ENCODE results near the gene AP1S3.
"Not testable (repeated sequence)": the region's sequence is repeated elsewhere in the genome, so short reads cannot be mapped to it uniquely, and the experiment has no call there.

AP1S3 gene

DNA sequence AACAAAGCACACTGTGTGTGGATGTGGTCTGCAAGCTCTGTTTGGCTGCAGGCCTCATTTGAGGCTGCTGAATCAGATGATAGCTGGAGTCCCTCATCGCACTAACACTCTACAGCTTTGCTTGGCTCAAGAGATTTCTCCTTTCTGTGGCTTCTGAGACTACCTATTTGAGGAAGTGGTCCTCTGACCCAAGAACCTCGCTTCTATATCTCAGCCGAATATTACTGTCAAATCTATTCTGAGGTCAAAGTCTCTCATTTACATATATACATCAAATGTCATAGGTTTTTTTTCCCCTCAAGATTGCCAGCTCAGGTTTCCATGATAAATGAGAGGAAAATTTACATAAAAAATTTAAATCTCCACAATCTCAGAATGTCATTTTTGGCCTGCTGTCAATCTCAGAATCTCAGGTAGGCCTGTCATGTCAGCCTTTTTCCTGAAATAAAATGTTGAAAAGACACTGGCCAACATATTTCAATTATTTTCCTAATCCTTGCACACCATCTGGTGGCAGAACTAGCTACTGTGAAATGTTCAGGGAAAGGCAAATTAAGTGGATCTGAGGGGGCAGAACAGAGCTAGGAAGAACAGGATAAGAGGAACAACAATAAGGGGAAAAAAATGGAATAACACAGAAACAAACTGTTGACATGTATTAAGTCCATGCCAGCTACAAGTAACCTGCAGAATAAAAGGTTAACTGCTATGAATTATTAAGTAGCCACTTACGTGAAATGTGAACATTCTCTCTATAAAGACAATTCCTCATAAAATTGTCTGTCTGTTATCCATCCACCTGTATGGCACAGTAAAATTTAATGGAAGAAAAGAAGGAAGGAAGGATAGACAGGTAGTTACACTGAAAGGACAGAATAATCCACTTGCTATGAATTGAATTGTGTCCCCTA is 39.3 kb downstream of the AP1S3 start:
- peak; percentile 47 for DNase-seq

DNA sequence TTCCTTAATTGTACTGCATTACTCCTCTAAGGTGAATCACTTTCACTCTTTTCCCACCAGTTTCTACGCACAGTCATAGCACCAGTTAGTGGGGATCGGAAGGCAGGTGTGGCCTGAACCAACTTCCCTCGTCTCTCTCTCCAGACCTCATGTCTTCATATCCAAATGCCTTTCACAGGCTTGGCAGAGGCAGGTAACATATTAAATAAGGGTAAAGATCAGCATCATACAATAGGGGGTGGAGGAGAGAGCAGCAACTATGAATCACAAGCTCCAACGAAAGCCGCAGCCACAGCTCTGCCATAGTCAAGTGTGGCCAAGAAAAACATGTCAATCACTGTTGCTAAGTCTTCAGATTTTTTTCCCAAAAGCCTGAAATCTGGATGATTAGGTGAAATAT is 40.3 kb downstream of the AP1S3 start:
- DNase-seq: no peak

DNA sequence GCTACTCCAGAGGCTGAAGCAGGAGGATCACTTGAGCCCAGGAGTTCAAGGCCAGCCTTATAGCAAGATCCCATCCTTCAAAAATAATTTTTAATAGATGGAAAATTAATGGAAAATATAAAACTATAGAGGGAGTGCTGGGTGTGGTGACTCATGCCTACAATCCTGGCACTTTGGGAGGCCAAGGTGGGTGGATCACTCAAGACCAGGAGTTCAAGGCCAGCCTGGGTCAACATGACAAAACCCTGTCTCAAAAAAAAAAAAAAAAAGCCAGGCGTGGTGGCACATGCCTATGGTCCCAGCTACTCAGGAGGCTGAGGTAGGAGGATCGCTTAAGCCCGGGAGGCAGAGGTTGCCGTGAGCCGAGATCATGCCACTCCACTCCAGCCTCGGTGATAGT is 48.0 kb downstream of the AP1S3 start:
- no peak for DNase-seq

DNA sequence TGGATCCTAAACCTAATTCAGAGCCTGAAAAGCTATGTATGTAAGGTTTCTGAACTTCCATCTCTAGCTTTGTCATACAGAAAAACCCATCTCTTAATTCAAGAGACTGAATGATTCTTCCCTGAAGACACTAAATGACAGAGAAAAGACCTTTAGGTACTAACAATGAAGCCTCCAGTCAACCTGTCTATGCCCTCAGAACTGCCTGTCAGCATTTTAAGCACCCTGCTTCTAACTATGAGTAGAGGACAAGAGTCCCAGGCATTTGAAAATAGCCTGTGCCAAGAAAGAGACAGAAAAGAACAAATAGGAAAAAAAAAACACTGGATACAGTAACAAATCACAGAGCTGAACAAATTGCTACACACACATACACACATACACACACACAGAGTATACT is 48.6 kb downstream of the AP1S3 start:
- DNase-seq: no peak

DNA sequence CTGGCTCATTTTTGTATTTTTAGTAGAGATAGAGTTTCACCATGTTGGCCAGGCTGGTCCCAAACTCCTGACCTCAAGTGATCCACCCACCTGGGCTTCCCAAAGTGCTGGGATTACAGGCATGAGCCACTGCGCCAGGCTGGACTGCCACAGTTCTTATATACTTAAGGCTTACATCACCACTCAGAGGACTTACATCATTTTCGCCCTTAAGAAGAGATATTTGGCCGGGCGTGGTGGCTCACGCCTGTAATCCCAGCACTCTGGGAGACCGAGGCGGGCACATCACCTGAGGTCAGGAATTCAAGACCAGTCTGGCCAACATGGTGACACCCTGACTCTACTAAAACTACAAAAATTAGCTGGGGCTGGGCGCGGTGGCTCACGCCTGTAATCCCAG is 49.3 kb downstream of the AP1S3 start:
- DNase-seq: not testable (repeated sequence)

DNA sequence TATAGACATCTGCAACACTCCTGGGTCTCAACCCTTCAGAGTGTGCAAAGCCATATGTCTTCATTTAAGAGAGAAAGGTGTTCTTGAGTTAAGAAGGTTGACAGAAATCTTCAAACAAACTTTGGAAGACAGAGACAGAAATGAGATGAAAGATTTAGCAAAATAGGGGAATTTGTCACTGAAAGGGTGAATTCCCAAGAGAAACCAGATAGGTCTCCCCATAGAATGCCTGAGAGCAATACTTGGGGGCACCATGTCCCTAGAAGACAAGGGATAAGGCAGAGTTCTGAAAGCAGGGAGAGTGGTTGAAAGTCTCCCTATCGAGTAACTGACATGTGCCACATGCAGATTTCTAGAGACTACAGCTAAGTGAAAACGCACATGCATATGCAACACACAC is 50.0 kb downstream of the AP1S3 start:
- no peak for DNase-seq

DNA sequence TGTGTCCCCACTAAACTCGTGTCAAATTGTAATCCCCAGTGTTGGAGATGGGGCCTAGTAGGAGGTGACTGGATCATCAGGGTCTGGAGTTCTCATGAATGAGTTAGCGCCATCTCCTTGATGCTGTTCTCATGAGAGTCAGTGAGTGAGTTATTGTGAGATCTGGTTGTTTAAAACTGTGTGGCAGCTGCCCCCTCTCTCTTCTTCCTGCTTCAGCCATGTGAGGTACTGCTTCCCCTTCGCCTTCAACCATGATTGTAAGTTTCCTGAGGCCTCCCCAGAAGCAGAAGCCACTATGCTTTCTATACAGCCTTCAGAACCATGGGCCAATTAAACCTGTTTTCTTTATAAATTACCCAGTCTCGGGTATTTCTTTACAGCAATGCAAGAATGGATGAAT is 50.4 kb downstream of the AP1S3 start:
- no peak for DNase-seq

DNA sequence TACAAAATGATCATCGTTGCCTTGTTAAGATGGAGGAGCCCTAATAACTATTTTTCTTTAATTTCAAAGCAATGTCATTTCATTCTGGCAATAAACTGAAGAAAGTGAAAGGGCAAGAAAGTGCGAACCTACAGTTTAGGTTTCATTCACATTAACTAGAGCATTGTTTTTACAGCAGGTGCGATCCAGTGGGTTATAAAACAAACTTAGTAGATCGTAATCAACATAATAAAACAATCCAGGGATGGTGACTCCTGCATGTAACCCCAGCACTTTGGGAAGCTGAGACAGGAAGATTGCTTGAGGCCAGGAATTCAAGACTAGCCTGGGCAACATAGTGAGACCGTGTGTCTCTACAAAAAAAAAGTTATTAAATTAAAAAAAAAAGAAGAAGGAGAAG is 51.1 kb downstream of the AP1S3 start:
- DNase-seq: no peak

DNA sequence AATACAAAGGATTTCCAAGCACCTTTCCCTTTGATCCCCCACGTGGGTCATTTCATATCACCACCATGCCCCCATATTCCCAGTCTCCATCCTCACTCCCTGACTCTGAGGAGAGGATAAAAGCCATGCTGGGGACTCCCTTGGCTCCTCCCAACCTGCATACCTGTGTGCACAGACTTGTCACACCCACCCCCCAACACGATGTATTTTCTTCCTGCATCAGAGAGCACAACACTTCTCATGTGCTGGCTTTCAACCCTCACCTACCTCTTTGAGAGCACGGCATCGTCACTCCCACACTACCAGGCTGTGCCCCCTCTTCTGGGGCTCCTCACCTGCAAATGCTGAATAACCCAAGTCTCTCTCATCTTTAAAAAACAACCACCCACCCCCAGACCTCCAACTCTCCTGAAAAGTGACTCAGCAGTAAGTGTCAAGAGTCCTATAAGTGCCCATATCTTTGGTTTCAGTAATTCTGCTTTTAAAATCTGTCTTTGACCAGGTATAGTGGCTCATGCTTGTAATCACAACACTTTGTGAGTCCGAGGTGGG is 53.1 kb downstream of the AP1S3 start:
- no peak for DNase-seq

DNA sequence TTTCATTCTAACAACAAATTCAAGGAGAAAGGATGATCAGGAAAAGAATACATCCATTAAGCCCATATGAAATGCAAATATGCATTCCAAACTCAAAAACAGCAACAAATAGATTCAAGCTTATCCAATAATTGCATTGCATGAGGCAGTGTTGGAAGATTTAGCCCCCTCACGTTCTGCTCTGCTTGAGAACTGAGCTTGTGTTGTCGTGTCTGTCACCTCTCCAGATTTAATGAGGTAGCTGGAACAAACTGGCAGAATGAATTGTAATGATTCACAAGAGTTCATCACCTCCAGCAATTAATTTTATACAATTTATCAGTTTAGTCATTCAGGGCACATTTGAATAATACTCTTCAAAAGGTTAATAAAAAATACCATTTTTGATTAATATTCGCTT is 54.8 kb downstream of the AP1S3 start:
- DNase-seq: no peak

DNA sequence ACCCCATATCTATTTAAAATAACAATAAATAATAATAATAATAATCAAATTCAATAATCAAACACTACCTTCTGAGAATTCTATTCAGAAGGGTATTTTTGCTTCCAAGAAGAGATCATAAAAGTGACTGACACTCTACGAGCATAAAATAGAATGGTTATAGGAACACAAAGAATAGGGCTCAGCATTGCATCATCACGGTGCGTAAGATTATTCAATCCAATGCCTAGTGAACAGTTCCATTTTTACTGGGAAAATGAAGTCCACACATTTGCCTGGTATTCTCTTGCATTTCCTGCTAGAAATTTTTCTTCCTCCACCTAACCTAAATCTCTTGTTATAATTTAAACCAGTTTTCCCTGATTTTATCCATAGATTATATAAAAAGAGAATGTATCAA is 55.8 kb downstream of the AP1S3 start:
- DNase-seq: no peak

DNA sequence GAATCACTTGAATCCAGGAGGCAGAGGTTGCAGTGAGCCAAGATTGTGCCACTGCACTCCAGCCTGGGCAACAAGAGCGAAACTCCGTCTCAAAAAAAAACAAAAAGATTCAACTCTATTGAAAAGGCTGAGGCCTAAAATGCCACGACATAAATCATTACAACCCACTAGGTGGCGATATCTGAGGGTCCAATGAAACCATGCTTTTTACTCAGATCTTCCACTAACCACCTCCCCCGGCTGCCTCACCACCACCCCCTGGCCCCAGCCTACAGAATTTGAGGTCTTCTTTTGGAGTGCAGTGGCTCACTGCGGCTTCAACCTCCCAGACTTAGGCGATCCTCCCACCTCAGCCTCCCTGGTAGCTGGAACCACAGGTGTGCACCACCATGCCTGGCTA is 57.5 kb downstream of the AP1S3 start:
- DNase-seq: peak; percentile 66

DNA sequence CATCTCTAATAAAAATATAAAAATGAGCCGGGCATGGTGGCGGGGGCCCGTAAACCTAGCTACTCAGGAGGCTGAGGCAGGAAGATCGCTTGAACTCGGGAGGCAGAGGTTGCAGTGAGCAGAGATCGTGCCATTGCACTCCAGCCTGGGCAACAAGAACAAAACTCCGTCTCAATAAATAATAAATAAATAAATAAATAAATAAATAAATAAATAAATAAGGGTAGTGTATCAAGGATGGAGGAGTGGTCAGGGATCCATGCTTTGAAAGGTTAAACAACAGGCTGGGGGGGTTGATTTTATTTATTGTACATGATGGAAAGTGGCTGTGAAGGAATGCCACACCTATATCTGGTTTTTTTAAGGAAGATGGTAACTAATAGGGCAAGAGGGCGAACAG is 63.2 kb downstream of the AP1S3 start:
- no peak for DNase-seq

DNA sequence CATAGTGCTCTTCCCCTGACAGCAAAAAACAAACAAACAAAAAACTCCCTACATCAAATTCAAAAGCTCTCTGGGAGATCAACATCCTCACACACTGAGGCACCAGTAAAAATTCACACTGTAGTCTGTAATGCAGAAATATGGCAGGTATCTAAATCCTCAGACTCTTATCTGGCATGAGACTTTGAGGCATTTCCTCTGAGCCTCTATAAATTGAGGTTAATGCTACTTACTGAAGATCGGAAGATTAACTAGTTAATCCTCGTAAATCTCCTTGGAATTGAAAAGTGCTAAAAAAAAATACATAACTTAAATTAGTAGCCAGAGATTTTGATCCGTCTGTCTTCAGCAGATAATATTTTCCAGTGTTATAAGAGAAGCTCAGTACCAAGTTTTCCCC is 65.0 kb downstream of the AP1S3 start:
- no peak for DNase-seq

DNA sequence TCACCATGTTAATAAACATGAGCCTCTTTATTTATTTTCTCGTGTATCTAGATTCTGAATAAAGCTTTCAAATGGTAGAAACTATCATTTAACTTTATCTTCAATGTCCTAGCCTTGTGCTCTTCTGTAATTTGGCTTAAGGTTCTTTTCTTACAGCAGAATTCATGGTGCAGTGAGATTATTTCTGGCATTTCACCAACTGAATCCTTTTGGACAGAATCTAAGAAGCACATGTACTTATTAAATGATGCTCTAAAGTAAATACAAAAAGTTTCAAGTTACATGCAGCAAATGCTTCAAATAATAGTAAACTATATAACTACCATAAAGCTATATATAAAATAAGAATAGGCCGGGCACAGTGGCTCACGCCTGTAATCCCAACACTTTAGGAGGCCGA is 65.9 kb downstream of the AP1S3 start:
- no peak for DNase-seq

DNA sequence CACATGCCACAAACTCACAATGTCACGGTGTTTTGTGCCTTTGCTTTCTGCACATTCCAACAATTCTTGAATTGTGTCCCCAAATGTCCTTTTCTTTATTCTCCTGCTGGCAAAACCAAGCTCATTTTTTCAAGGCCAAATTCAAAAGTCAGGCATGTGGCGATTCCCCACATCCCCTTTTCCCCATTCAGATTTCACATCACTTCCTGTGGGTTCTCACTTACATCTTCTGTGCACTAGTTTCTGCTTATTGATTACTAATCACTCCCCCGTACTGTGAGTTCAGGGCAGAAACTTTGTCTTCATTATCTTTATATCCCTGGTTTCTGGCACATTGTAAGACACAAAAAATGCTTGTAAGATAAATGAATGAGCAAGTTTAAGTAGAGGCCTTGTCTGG is 69.2 kb downstream of the AP1S3 start:
- DNase-seq: no peak

DNA sequence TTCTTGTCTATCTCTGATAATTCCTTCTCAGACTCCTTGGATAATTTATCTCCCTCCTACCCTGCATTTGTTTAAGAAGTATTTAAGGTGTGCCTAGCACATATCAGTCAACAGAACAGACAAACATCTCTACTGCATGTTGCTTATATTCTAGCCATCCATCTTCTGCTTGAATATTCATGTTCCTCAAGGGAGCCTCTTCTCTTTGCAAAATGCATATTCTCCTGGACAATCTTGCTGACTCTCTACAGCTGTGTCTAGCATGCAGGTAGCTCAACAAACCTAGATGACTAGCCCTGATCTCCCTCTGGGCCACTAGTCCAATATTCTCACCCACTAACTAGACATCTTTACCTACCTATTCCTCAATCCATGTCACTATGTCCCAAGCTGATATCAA is 70.0 kb downstream of the AP1S3 start:
- no peak for DNase-seq

DNA sequence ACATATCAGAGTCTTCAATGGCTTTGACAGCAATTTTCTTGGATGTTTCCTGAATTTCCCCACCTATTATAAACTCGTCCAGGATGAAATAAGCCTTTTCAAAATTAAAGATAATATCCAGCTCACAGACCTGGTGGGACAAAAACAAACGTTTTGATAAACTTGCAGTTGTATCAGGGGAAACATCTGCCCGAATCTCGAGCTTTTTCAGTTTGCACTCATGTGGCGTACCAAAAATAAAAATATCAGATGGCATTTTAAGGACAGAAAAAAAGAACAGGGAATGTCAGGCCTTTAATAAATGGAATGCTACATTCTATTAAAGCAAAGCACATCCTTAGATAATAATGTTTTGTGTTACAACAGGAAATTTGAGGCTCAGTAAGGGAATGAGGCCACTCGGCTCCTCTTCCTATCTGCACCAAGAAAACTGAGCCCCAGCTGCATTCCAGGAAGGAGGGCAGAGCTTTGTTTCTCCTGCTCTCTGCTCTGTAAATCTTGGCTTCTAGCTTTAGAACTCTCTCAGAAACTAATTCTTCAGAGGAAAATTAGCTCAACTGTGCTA is 72.1 kb downstream of the AP1S3 start:
- no peak for DNase-seq

DNA sequence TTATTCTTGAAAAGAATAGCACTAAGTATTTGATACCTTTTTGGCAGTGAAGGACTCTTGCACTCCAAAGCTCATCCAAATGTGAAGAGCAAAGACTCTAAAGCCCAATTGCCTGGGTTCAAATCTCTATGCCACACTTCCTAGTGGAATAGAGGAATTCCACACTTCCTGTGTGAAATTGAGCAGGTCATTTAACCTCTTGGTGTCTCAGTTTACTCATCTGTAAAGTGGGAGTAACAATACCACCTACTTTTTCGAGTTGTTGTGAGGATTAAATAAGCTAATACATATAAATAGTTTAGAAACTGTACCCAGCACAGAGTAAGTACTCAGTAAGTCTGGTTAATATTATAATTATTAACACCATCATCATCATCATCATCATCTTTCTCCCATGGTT is 72.6 kb downstream of the AP1S3 start:
- no peak for DNase-seq

DNA sequence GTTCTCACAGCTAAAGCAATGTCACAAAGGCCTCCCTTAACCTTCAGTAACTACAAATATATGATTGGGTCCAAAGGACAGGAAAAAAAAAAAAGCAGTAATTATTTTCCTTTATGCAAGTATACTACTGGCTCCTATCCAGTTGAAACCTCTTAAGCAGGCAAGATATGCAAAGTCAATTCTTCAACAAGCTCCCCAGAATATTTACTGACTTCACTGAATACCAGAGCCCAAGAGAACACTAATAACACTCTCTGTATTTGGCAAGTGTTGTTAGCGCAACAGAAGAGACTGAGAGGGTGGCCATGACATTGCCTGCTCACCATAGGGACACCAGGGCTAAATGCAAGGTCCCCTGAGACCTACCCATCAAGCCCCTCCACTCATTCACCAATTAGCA is 74.5 kb downstream of the AP1S3 start:
- no peak for DNase-seq

DNA sequence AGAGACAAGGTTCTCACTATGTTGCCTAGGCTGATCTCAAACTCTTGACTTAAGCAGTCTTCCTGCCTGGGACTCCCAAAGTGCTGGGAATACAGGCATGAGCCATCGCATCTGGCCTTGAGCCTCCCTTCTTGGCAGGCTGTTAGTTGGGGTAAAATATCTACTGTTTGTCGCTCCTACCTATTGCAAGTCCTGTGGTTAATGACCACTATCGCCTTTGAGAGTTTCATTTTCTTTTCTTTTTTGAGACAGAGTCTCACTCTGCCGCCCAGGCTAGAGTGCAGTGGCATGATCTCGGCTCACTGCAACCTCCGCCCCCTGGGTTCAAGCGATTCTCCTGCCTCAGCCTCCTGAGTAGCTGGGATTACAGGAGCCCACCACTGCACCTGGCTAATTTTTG is 75.6 kb downstream of the AP1S3 start:
- not testable (repeated sequence) for DNase-seq

DNA sequence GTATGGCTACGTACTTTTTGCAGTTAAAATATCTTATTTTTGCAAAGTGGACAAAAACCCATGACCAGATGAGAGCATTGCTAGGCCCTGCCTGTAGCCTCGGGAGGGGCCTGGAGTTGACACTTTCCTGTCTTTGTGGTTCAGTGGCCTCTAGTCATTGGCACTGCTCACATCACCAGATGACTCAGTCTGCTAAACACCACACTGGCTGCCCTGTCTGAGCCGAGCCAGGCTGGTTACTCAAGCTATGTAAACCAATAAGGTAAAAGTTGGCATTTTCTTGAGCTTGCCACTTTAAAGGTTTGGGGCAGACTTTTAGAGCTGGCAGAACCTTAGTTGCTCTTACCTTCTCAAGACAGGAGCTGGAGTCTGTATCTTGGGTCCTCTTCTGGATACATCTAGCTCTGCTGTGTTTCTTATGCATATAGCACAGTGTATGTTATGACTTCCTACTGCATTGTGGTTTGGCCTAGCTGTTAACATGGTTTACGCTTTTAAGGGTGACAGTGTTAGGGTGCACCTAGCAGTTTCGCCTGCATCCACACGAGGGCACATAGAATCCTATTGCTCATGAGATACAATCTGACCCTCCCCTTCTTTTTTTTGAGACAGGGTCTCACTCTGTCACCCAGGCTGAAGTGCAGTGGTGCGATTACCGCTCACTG is 76.4 kb downstream of the AP1S3 start:
- DNase-seq: peak; percentile 72

DNA sequence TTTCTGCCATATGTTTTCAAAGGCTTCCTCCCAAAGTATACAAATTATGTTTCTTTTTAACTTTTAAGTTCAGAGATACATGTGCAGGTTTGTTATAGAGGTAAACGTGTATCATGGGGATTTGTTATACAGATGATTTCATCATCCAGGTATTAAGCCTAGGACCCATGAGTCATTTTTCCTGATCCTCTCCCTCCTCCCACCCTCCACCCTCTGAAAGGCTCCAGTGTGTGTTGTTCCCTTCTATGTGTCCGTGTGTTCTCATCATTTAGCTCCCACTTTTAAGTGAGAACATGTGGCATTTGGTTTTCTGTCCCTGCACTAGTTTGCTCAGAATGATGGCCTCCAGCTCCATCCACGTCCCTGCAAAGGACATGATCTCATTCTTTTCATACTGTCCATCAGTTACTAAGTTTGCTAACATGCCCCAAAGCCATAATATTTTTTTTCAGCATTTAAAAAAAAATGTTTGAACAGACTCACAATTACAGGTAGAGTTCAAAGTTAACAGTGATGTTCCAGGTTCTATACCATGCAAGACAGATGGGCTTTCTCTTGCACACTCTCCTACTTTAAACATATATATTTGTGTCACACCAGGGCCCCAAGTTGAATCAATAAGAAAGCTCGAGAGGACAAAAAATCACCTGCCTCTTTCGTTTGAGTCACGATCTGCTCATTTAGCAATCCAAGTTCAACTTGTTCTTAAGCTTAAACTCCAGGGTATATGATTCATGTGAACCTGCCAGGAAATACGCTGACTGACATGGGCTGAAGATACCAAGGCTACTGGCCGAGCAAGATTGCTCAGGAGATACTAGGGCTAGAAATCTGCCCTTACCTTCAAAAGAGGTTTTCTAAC is 77.6 kb downstream of the AP1S3 start:
- peak; percentile 73 for DNase-seq

All from DMS53 (cell line).